Measurements from ENCODE around the gene MED22.

DNA sequence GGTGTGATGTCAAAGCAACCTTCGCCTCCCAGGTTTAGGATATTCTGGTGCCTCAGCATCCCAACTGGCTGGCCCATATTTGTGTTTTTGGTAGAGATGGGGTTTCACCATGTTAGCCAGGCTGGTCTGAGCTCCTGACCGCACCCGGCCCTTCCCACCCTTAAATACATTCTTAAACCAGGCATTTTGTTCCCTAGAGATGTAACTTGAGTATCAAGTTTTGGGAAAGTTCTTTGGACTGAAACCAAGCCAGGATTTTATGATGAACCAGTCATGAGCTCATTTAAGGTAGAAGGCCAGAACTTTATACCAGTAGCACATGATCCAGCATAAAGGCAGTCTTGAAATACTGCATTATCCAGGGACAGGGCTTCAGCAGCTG lies 3.6 kb upstream of the MED22 start:
- TF ChIP-seq CREB1 (IDR thresholded peaks at IDR 0.05; ENCODE audit: low read depth) (no peak), FOXM1 (IDR thresholded peaks at IDR 0.05; ENCODE audit: borderline replicate concordance, low read depth) (no peak), YY1 (IDR thresholded peaks at IDR 0.05; ENCODE audit: low read depth) (no peak), EP300 (IDR thresholded peaks at IDR 0.05; ENCODE audit: borderline replicate concordance) (no peak)
